Muscle layer of duodenum (tissue), 2 donors: ENCODE measurements around the gene CHID1.
A peak's percentile ranks its signal among the peaks of the same experiment; 100 is the strongest.

Experiments used
- H3K27ac ChIP-seq: one replicate; pipeline ENCODE4 v1.7.0; 2013; ENCODE audit warnings: mild to moderate bottlenecking, low read length
- H3K27me3 ChIP-seq: one replicate; pipeline ENCODE4 v1.7.0; 2013; ENCODE audit warnings: low read depth, mild to moderate bottlenecking, control low read depth, low read length
- H3K36me3 ChIP-seq, 2 donors: one replicate each; pipeline ENCODE4 v1.7.0; 2013; ENCODE audit warnings: low read length in 2 of 2, control low read depth in 1 of 2, mild to moderate bottlenecking in 1 of 2; ENCODE audit not compliant: insufficient read depth in 2 of 2, control insufficient read depth in 1 of 2
- H3K4me1 ChIP-seq, 2 donors: one replicate each; pipeline ENCODE4 v1.7.0; 2013; ENCODE audit warnings: low read length in 2 of 2, mild to moderate bottlenecking in 2 of 2, control low read depth in 1 of 2, moderate library complexity in 1 of 2; ENCODE audit not compliant: insufficient read depth in 2 of 2, control insufficient read depth in 1 of 2
- H3K4me3 ChIP-seq, 2 donors: one replicate each; pipeline ENCODE4 v1.7.0; 2013; ENCODE audit warnings: low read length in 2 of 2, low read depth in 1 of 2, mild to moderate bottlenecking in 1 of 2
- H3K9me3 ChIP-seq, 2 donors: one replicate each; pipeline ENCODE4 v1.7.0; 2013; ENCODE audit warnings: low read length in 2 of 2, control low read depth in 1 of 2, mild to moderate bottlenecking in 1 of 2; ENCODE audit not compliant: control insufficient read depth in 1 of 2
- donor health status: healthy.

The CHID1 gene

DNA sequence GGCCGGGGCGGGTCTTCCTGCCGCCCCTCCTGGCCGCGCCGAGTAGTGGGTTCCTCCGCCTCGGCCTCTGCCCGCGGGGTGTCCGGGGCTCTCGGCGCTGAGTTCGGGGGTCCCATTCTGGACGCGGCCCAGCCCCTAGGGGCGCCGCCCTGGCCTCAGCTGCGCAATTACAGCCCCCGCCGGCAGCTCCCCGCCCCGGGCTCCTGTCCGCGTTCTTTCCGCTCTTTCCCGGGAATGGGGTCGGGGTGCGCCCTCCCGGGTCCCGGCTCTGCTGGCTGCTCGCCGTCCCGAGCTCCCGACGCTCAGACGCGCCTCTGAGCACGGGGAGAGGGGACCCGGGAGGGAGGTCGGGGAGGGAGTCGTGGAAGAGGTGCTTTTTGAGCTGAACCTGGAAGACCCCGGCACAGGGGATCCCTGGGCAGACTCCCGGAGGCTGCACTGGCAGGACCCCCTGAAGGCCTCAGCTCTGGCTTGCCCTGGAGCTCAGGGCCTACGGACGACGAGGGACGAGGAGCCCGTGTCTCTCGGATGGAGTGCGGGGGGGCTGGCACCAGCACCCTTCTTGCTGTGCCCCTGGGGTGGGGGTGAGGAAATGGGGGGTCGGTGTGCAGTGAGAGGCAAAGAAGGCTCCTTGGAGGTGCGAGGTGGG lies 67.4 kb downstream of the CHID1 start:
- peaks cover 11 to 57% of the 10 kb centered on the region in 2 donors for H3K4me1 ChIP-seq
- peak overlapping the region; percentile 45 for H3K27ac ChIP-seq
- H3K36me3 ChIP-seq, result peaks cover 7 to 26% of the 10 kb centered on the region in 2 donors
- peak overlapping the region; percentile 59 to 99 for H3K4me3 ChIP-seq
- H3K27me3 ChIP-seq, result no peaks in the 10 kb centered on the region
- no peaks in the 10 kb centered on the region for H3K9me3 ChIP-seq

- Histone ChIP-seq H3K36me3 (peaks cover 10 to 32% of the 10 kb centered on the region in 2 donors), H3K9me3 (no peaks in the 10 kb centered on the region), H3K27ac (peak within 1 kb of the TSS; percentile 45), H3K4me3 (peak within 1 kb of the TSS; percentile 74 to 99), H3K27me3 (no peaks in the 10 kb centered on the region), H3K4me1 (peaks cover 11 to 56% of the 10 kb centered on the region in 2 donors)
These were observed 68.1 kb downstream of the CHID1 start, which contains the start of the genes POLR2L and TSPAN4 for GRCh38 chr11:842370-843002. Gene POLR2L (minus strand): TSS chr11:842529. CDS start chr11:842508, 21 bp downstream. Gene TSPAN4 (plus strand): TSS chr11:842852. CDS start chr11:850305, 7,453 bp downstream.

DNA sequence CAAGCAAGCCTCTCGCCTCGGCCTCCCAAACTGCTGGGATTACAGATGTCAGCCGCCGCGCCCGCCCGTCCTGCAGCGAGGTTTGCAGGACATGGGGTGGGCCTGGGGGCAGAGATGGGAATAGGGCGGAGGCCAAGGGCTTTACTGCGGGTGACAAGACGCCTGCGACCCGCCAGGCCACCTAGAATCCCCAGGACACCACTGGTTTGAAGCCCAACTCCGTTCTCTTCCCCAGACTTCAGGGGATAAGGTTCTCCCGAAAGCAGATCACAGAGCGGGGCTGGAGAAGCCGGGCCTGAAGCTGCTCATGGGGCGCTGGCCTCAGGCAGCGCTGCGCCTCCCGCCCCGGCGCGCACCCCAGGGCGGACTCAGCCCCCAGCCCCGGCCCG lies 68.6 kb downstream of the CHID1 start:
- H3K27me3 ChIP-seq, result no peaks in the 10 kb centered on the region
- H3K4me3 ChIP-seq, result peak overlapping the region; percentile 74 to 99
- peak overlapping the region; percentile 31 for H3K27ac ChIP-seq
- no peaks in the 10 kb centered on the region for H3K9me3 ChIP-seq
- peaks cover 10 to 37% of the 10 kb centered on the region in 2 donors for H3K36me3 ChIP-seq
- H3K4me1 ChIP-seq, result peaks cover 11 to 56% of the 10 kb centered on the region in 2 donors

- Histone ChIP-seq H3K4me3 (peak overlapping the region in 1 of 2 donors; percentile 99), H3K27me3 (no peaks in the 10 kb centered on the region), H3K36me3 (peaks cover 10 to 46% of the 10 kb centered on the region in 2 donors), H3K9me3 (no peaks in the 10 kb centered on the region), H3K4me1 (peaks cover 11 to 48% of the 10 kb centered on the region in 2 donors), H3K27ac (no peak overlapping the region)
These were observed 70.6 kb downstream of the CHID1 start for GRCh38 chr11:839875-840617.

- Histone ChIP-seq H3K4me3 (no peak overlapping the region), H3K36me3 (peaks cover 10 to 46% of the 10 kb centered on the region in 2 donors), H3K4me1 (peaks cover 8 to 48% of the 10 kb centered on the region in 2 donors), H3K27ac (no peak overlapping the region), H3K27me3 (no peaks in the 10 kb centered on the region), H3K9me3 (no peaks in the 10 kb centered on the region)
These were observed 71.4 kb downstream of the CHID1 start for GRCh38 chr11:839280-839623.

DNA sequence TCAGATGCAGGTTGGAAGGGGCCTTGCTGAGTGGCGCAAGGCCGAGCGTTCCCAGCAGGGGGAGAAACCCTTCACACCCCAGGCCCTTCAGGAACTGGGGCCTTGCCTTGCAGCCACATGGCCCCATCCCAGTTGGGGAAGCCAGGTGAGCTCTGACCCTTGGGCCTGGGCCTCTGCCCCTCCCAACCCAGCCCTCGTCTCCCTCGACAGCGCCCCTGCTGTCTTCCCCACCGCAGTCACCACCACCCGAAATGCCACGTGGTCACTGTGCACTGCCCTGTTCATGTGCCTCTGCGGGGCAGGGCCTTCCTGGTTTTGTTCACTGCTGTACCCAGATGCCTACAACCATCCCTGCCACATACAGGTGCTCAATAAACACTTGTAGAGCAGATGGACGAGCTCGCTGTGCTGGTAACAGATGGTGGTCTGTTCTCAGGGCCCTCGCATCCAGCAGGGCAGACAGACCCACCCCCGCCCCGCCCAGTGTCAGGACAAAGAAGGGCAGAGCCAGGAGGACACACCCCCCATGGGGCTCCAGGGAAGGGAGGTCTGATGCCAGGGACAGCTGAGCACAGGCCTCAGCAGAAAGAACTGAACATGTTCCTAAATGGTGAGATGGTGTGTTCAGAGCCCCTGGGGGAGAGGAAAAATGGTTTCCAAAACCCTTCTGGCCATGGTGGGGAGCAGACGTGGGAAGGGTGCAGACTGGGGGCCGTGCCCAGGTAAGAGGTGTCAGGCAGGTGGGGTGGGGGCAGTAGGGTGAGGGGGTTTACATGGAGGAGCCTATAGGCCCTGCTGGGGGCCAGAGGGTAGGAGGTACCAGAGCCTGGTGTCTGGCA lies 72.0 kb downstream of the CHID1 start:
- Histone ChIP-seq H3K4me1 (peaks cover 8 to 47% of the 10 kb centered on the region in 2 donors), H3K27ac (no peak overlapping the region), H3K36me3 (peaks cover 10 to 46% of the 10 kb centered on the region in 2 donors)

GRCh38 chr11:837990-838307 lies 72.7 kb downstream of the CHID1 start:
- Histone ChIP-seq H3K36me3 (peaks cover 10 to 46% of the 10 kb centered on the region in 2 donors), H3K27me3 (no peaks in the 10 kb centered on the region), H3K4me3 (no peak overlapping the region), H3K4me1 (peaks cover 8 to 46% of the 10 kb centered on the region in 2 donors), H3K27ac (no peak overlapping the region), H3K9me3 (no peaks in the 10 kb centered on the region)

More for the DNA sequence above, 72.0 kb downstream of the CHID1 start:
- Histone ChIP-seq H3K9me3 (no peaks in the 10 kb centered on the region), H3K4me3 (no peak overlapping the region), H3K27me3 (no peaks in the 10 kb centered on the region)

- H3K27me3 ChIP-seq, result no peaks in the 10 kb centered on the region
- H3K36me3 ChIP-seq, result peaks cover 10 to 46% of the 10 kb centered on the region in 2 donors
- no peak overlapping the region for H3K4me3 ChIP-seq
- no peaks in the 10 kb centered on the region for H3K9me3 ChIP-seq
- H3K27ac ChIP-seq, result no peak overlapping the region
- peaks cover 8 to 48% of the 10 kb centered on the region in 2 donors for H3K4me1 ChIP-seq
These were observed 73.2 kb downstream of the CHID1 start for GRCh38 chr11:837189-837989.

- peaks cover 8 to 55% of the 10 kb centered on the region in 2 donors for H3K4me1 ChIP-seq
- peaks cover 10 to 46% of the 10 kb centered on the region in 2 donors for H3K36me3 ChIP-seq
- H3K9me3 ChIP-seq, result no peaks in the 10 kb centered on the region
- H3K4me3 ChIP-seq, result no peak overlapping the region
- H3K27ac ChIP-seq, result no peak overlapping the region
- H3K27me3 ChIP-seq, result no peaks in the 10 kb centered on the region
These were observed 73.9 kb downstream of the CHID1 start for GRCh38 chr11:836700-837099.

GRCh38 chr11:836274-836673 lies 74.3 kb downstream of the CHID1 start:
- H3K27me3 ChIP-seq, result no peaks in the 10 kb centered on the region
- H3K9me3 ChIP-seq, result no peaks in the 10 kb centered on the region
- no peak overlapping the region for H3K4me3 ChIP-seq
- no peak overlapping the region for H3K27ac ChIP-seq
- H3K4me1 ChIP-seq, result peaks cover 7 to 55% of the 10 kb centered on the region in 2 donors
- H3K36me3 ChIP-seq, result peaks cover 10 to 46% of the 10 kb centered on the region in 2 donors
